Activated T-cell treated with anti-CD3 and anti-CD28 coated beads, Interleukin-2, amount 50 U/mL, for 72 hours (primary cell): ENCODE results near the gene BCL7C. TPM values are rescaled to one million over a fixed set of nuclear protein-coding genes. Genes with fewer than 3 reads are reported as not detected.
A peak's percentile ranks its signal among the peaks of the same experiment; 100 is the strongest.
"Not testable (repeated sequence)": the region's sequence is repeated elsewhere in the genome, so short reads cannot be mapped to it uniquely, and the experiment has no call there.

Experiments used
- ATAC-seq, 2 donors: fragments of 150-1000 bp; cut with Tn5 transposase; replicated peaks in 1 of 2; 2 replicates each; pipeline ENCODE4 v1.10.0; 2021; ENCODE audit warnings: moderate library complexity in 2 of 2, mild to moderate bottlenecking in 1 of 2
- DNase-seq, 2 donors: peaks; one replicate each; pipeline ENCODE4 v3.0.0; 2021 to 2022; ENCODE audit warnings: mixed read lengths in 1 of 2
- H3K27ac Mint-ChIP-seq: one replicate; pipeline ENCODE4 v1.8.0; 2022; ENCODE audit warnings: mild to moderate bottlenecking, moderate library complexity, mixed read lengths
- H3K27me3 Mint-ChIP-seq: one replicate; pipeline ENCODE4 v1.8.0; 2022; ENCODE audit warnings: low read depth, mixed read lengths
- H3K36me3 Mint-ChIP-seq, 2 donors: one replicate each; pipeline ENCODE4 v1.8.0; 2022; ENCODE audit warnings: mixed read lengths in 2 of 2, mild to moderate bottlenecking in 1 of 2; ENCODE audit not compliant: insufficient read depth in 2 of 2
- H3K4me1 Mint-ChIP-seq: one replicate; pipeline ENCODE4 v1.8.0; 2022; ENCODE audit warnings: low read depth, mixed read lengths
- H3K4me3 Mint-ChIP-seq, 2 donors: one replicate each; pipeline ENCODE4 v1.8.0; 2022; ENCODE audit warnings: mild to moderate bottlenecking in 2 of 2, mixed read lengths in 2 of 2, moderate library complexity in 2 of 2
- H3K9me3 Mint-ChIP-seq, 2 donors: one replicate each; pipeline ENCODE4 v1.8.0; 2022; ENCODE audit warnings: mixed read lengths in 2 of 2
- total RNA-seq, 2 donors: library from RNA; stranded (reverse); gene quantifications; one replicate each; pipeline ENCODE4 v1.2.3, GENCODE V29; 2022

BCL7C gene
- total RNA-seq, 2 donors from 2014 or later = 21.7 to 23.2 TPM

- no peaks in the 10 kb centered on the region for H3K27me3 Mint-ChIP-seq
- H3K4me1 Mint-ChIP-seq = peaks cover 13% of the 10 kb centered on the region
- peaks cover 5 to 19% of the 10 kb centered on the region in 2 donors for H3K36me3 Mint-ChIP-seq
- no peak for DNase-seq
- peak overlapping the region; percentile 0 for H3K27ac Mint-ChIP-seq
- no peak for ATAC-seq
- H3K9me3 Mint-ChIP-seq = no peaks in the 10 kb centered on the region
- H3K4me3 Mint-ChIP-seq = no peak overlapping the region
These were observed 8.7 kb downstream of the BCL7C start for GRCh38 chr16:30885196-30885595.

GRCh38 chr16:30884760-30885159 is 9.1 kb downstream of the BCL7C start:
- no peak overlapping the region for H3K4me3 Mint-ChIP-seq
- peaks cover 4 to 14% of the 10 kb centered on the region in 2 donors for H3K36me3 Mint-ChIP-seq
- no peaks in the 10 kb centered on the region for H3K9me3 Mint-ChIP-seq
- no peak for ATAC-seq
- no peaks in the 10 kb centered on the region for H3K27me3 Mint-ChIP-seq
- peaks cover 13% of the 10 kb centered on the region for H3K4me1 Mint-ChIP-seq
- H3K27ac Mint-ChIP-seq = peak overlapping the region; percentile 0
- no peak for DNase-seq

- ATAC-seq (peak in 1 of 2 donors; percentile 41), DNase-seq (no peak)
- H3K27me3 Mint-ChIP-seq = no peaks in the 10 kb centered on the region
- peaks cover 6 to 13% of the 10 kb centered on the region in 2 donors for H3K36me3 Mint-ChIP-seq
- H3K9me3 Mint-ChIP-seq = no peaks in the 10 kb centered on the region
- H3K4me1 Mint-ChIP-seq = peaks cover 13% of the 10 kb centered on the region
- H3K4me3 Mint-ChIP-seq = no peak overlapping the region
- H3K27ac Mint-ChIP-seq = peak overlapping the region; percentile 74
These were observed 11.2 kb downstream of the BCL7C start for GRCh38 chr16:30882429-30883310.

- peaks cover 35% of the 10 kb centered on the region for H3K4me1 Mint-ChIP-seq
- ATAC-seq (no peak), DNase-seq (no peak)
- H3K27me3 Mint-ChIP-seq = no peaks in the 10 kb centered on the region
- peaks cover 10 to 13% of the 10 kb centered on the region in 2 donors for H3K36me3 Mint-ChIP-seq
- H3K27ac Mint-ChIP-seq = peak overlapping the region; percentile 100
- peak overlapping the region; percentile 72 to 89 for H3K4me3 Mint-ChIP-seq
- no peaks in the 10 kb centered on the region for H3K9me3 Mint-ChIP-seq
These were observed 17.0 kb downstream of the BCL7C start for GRCh38 chr16:30876867-30877266.

- DNase-seq (peak; percentile 10 to 18), ATAC-seq (peak in 1 of 2 donors; percentile 35)
- Mint-ChIP-seq H3K27ac (peak overlapping the region; percentile 100), H3K4me1 (peaks cover 35% of the 10 kb centered on the region), H3K36me3 (peaks cover 10% of the 10 kb centered on the region in 2 donors), H3K9me3 (no peaks in the 10 kb centered on the region), H3K4me3 (peak overlapping the region; percentile 72 to 89), H3K27me3 (no peaks in the 10 kb centered on the region)
These were observed 17.7 kb downstream of the BCL7C start for GRCh38 chr16:30875871-30876801.

- peaks cover 10% of the 10 kb centered on the region in 2 donors for H3K36me3 Mint-ChIP-seq
- H3K4me3 Mint-ChIP-seq = peak overlapping the region; percentile 72 to 89
- DNase-seq = peak; percentile 91 to 94
- H3K27me3 Mint-ChIP-seq = no peaks in the 10 kb centered on the region
- peaks cover 35% of the 10 kb centered on the region for H3K4me1 Mint-ChIP-seq
- H3K9me3 Mint-ChIP-seq = no peaks in the 10 kb centered on the region
- H3K27ac Mint-ChIP-seq = peak overlapping the region; percentile 100
- ATAC-seq = peak; percentile 92 to 95
These were observed 18.8 kb downstream of the BCL7C start for GRCh38 chr16:30874821-30875717.

GRCh38 chr16:30874244-30874820 is 19.5 kb downstream of the BCL7C start:
- Mint-ChIP-seq H3K4me1 (peaks cover 35% of the 10 kb centered on the region), H3K9me3 (no peaks in the 10 kb centered on the region), H3K27ac (peak overlapping the region; percentile 100), H3K27me3 (no peaks in the 10 kb centered on the region), H3K36me3 (peaks cover 10% of the 10 kb centered on the region in 2 donors), H3K4me3 (peak overlapping the region; percentile 72 to 89)
- DNase-seq = no peak
- ATAC-seq = no peak

- ATAC-seq (no peak), DNase-seq (no peak)
- Mint-ChIP-seq H3K27me3 (no peaks in the 10 kb centered on the region), H3K36me3 (peaks cover 2 to 3% of the 10 kb centered on the region in 2 donors), H3K9me3 (no peaks in the 10 kb centered on the region), H3K4me1 (peaks cover 23% of the 10 kb centered on the region), H3K4me3 (no peak overlapping the region), H3K27ac (peak overlapping the region; percentile 30)
These were observed 23.0 kb downstream of the BCL7C start for GRCh38 chr16:30870904-30871303.

GRCh38 chr16:30867747-30868146 is 26.1 kb downstream of the BCL7C start:
- ATAC-seq (no peak), DNase-seq (no peak)
- peaks cover 1% of the 10 kb centered on the region for H3K4me1 Mint-ChIP-seq
- H3K9me3 Mint-ChIP-seq = no peaks in the 10 kb centered on the region
- H3K4me3 Mint-ChIP-seq = no peak overlapping the region
- H3K27ac Mint-ChIP-seq = no peak overlapping the region
- no peaks in the 10 kb centered on the region for H3K36me3 Mint-ChIP-seq
- no peaks in the 10 kb centered on the region for H3K27me3 Mint-ChIP-seq

GRCh38 chr16:30866031-30866430 is 27.8 kb downstream of the BCL7C start:
- Mint-ChIP-seq H3K27me3 (no peaks in the 10 kb centered on the region), H3K4me3 (no peak overlapping the region), H3K4me1 (no peaks in the 10 kb centered on the region), H3K36me3 (no peaks in the 10 kb centered on the region), H3K9me3 (no peaks in the 10 kb centered on the region), H3K27ac (no peak overlapping the region)
- DNase-seq (no peak), ATAC-seq (no peak)

- ATAC-seq, H3K4me1 Mint-ChIP-seq, H3K9me3 Mint-ChIP-seq, DNase-seq, H3K27me3 Mint-ChIP-seq, H3K4me3 Mint-ChIP-seq, H3K36me3 Mint-ChIP-seq, H3K27ac Mint-ChIP-seq: not testable (repeated sequence)
These were observed 30.7 kb downstream of the BCL7C start for GRCh38 chr16:30863178-30863577.

GRCh38 chr16:30860729-30861128 is 33.1 kb downstream of the BCL7C start:
- not testable (repeated sequence) for H3K4me3 Mint-ChIP-seq, H3K36me3 Mint-ChIP-seq, H3K27ac Mint-ChIP-seq, H3K27me3 Mint-ChIP-seq, DNase-seq, H3K9me3 Mint-ChIP-seq, H3K4me1 Mint-ChIP-seq, ATAC-seq
